Peyer's patch (tissue), 4 donors: Measurements from ENCODE around the gene C1orf167.

Experiments
- POLR2A ChIP-seq, 2 donors: fragments of 450-650 bp; IDR thresholded peaks; one replicate each; pipeline ENCODE4 v1.5.1; 2017; ENCODE audit warnings: antibody characterized with exemption in 2 of 2, mild to moderate bottlenecking in 2 of 2, moderate library complexity in 2 of 2
- TF ChIP-seq, protein P1 (sequence below), 6 experiments: fragments of 450-650 bp in 4 of 6; fragments of 200-600 bp in 2 of 6; sonication (generic) in 1 of 6; IDR thresholded peaks; one replicate each; pipeline ENCODE4 v1.5.1; 2017 to 2019; ENCODE audit warnings: antibody characterized with exemption in 6 of 6, mild to moderate bottlenecking in 3 of 6, moderate library complexity in 1 of 6

- TF ChIP-seq, protein P1, sequence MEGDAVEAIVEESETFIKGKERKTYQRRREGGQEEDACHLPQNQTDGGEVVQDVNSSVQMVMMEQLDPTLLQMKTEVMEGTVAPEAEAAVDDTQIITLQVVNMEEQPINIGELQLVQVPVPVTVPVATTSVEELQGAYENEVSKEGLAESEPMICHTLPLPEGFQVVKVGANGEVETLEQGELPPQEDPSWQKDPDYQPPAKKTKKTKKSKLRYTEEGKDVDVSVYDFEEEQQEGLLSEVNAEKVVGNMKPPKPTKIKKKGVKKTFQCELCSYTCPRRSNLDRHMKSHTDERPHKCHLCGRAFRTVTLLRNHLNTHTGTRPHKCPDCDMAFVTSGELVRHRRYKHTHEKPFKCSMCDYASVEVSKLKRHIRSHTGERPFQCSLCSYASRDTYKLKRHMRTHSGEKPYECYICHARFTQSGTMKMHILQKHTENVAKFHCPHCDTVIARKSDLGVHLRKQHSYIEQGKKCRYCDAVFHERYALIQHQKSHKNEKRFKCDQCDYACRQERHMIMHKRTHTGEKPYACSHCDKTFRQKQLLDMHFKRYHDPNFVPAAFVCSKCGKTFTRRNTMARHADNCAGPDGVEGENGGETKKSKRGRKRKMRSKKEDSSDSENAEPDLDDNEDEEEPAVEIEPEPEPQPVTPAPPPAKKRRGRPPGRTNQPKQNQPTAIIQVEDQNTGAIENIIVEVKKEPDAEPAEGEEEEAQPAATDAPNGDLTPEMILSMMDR (IDR thresholded peaks at IDR 0.05) = no peak
- TF ChIP-seq POLR2A (IDR thresholded peaks at IDR 0.05) = no peak
Measured at GRCh38 chr1:11796036-11796828, 34.2 kb downstream of the C1orf167 start.
